GM18519 (cell line): ENCODE measurements around the gene CPTP.

Source experiments
- ATAC-seq: cut with Tn5 transposase; IDR thresholded peaks from one replicate; pipeline ENCODE4 v1.9.1; 2021; ENCODE audit warnings: mild to moderate bottlenecking, moderate library complexity; ENCODE audit not compliant: unreplicated experiment, low FRiP score

CPTP gene

GRCh38 chr1:1332774-1333480 is 8.3 kb downstream of the CPTP start:
- no peak for ATAC-seq

- no peak for ATAC-seq
Measured at GRCh38 chr1:1333551-1334241, 9.1 kb downstream of the CPTP start.

- ATAC-seq = no peak
Measured at GRCh38 chr1:1334835-1335234, 10.2 kb downstream of the CPTP start.

GRCh38 chr1:1335283-1335682 is 10.7 kb downstream of the CPTP start:
- ATAC-seq = no peak

GRCh38 chr1:1335792-1336248 is 11.2 kb downstream of the CPTP start:
- ATAC-seq = no peak

- no peak for ATAC-seq
Measured at GRCh38 chr1:1336446-1336845, 11.8 kb downstream of the CPTP start.

GRCh38 chr1:1336931-1337792 is 12.6 kb downstream of the CPTP start:
- no peak for ATAC-seq

GRCh38 chr1:1337793-1338147 is 13.2 kb downstream of the CPTP start:
- no peak for ATAC-seq

GRCh38 chr1:1338278-1338677 is 13.7 kb downstream of the CPTP start:
- ATAC-seq = no peak

GRCh38 chr1:1340185-1340584 is 15.6 kb downstream of the CPTP start:
- ATAC-seq = no peak

GRCh38 chr1:1340791-1341548 is 16.4 kb downstream of the CPTP start:
- ATAC-seq = no peak

- ATAC-seq = no peak
Measured at GRCh38 chr1:1341549-1342021, 17.0 kb downstream of the CPTP start.

- ATAC-seq = no peak
Measured at GRCh38 chr1:1342061-1342562, 17.5 kb downstream of the CPTP start.

- ATAC-seq = no peak
Measured at GRCh38 chr1:1342584-1343115, 18.0 kb downstream of the CPTP start.

GRCh38 chr1:1343811-1344421 is 19.3 kb downstream of the CPTP start:
- no peak for ATAC-seq

- ATAC-seq = no peak
Measured at GRCh38 chr1:1344655-1345361, 20.2 kb downstream of the CPTP start.

- no peak for ATAC-seq
Measured at GRCh38 chr1:1345384-1345783, 20.8 kb downstream of the CPTP start.

GRCh38 chr1:1345860-1346500 is 21.4 kb downstream of the CPTP start:
- no peak for ATAC-seq
